ENCODE results near the gene DNAJB11. TPM values are rescaled to one million over a fixed set of nuclear protein-coding genes. Genes with fewer than 3 reads are reported as not detected.
"Not testable (repeated sequence)": the region's sequence is repeated elsewhere in the genome, so short reads cannot be mapped to it uniquely, and the experiment has no call there.

Gene DNAJB11
- total RNA-seq, 1 donor from 2014 or later: 43.8 TPM

- intact Hi-C loops (cut with DNase I): no loop called here
- H3K4me3 ChIP-seq: no peak overlapping the region
- H3K27me3 ChIP-seq: no peaks in the 10 kb centered on the region
- no peak for DNase-seq
- no peaks in the 10 kb centered on the region for H3K9me3 ChIP-seq
- no peak overlapping the region for H3K27ac ChIP-seq
- no peaks in the 10 kb centered on the region for H3K4me1 ChIP-seq
- no peaks in the 10 kb centered on the region for H3K36me3 ChIP-seq
- no peak for TF ChIP-seq CTCF (IDR thresholded peaks at IDR 0.05)
- ATAC-seq: no peak
Measured at GRCh38 chr3:186525369-186526255, 44.9 kb upstream of the DNAJB11 start.

- no peaks in the 10 kb centered on the region for H3K27me3 ChIP-seq
- no peak overlapping the region for H3K4me3 ChIP-seq
- DNase-seq: no peak
- intact Hi-C loops (cut with DNase I): no loop called here
- no peaks in the 10 kb centered on the region for H3K9me3 ChIP-seq
- H3K27ac ChIP-seq: no peak overlapping the region
- no peak for TF ChIP-seq CTCF (IDR thresholded peaks at IDR 0.05)
- ATAC-seq: no peak
- no peaks in the 10 kb centered on the region for H3K4me1 ChIP-seq
- H3K36me3 ChIP-seq: no peaks in the 10 kb centered on the region
Measured at GRCh38 chr3:186526256-186526606, 44.3 kb upstream of the DNAJB11 start.

DNA sequence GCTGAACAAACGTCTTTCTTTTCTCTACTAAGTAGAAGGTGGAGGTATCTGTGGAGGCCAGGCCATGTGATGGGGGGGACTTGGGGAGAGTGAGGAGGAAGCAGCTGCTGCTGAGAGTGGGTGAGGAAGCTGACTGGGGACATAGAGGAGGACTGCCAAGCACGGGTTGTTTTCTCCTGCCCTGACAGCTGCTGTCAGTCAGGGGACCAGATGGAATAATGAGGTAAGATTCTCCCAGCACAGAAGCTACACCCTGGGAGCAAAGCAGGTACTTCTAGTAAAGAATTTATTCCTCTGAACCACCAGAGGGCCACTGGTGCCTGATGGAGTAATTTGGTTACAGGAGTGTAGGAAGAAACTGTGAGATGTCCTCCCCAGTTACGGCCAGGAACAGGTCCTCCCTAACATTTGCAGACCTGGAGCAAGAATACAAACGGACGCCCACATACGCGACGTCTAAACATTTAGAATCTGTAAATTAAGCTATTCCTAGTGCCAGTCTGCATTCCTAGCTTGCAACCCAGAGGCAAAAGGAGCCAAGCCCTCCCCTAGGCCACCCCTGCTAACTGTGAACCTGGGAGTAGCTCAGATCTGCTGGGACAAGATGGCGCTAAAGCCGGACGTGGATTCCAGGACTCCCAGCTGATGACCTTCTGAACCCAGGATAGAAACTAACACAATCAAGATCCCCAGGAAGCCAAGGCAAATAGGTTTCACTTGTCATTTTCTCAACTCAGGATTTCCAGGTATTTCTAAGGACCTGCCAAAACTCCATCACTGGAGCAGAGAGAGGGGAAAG, 41.1 kb upstream of the DNAJB11 start:
- TF ChIP-seq CTCF (IDR thresholded peaks at IDR 0.05): no peak
- no peaks in the 10 kb centered on the region for H3K4me1 ChIP-seq
- no peaks in the 10 kb centered on the region for H3K9me3 ChIP-seq
- ATAC-seq: no peak
- no peak overlapping the region for H3K4me3 ChIP-seq
- H3K27me3 ChIP-seq: no peaks in the 10 kb centered on the region
- H3K36me3 ChIP-seq: no peaks in the 10 kb centered on the region
- H3K27ac ChIP-seq: no peak overlapping the region
- DNase-seq: no peak
- intact Hi-C loops (cut with DNase I): no loop called here

DNA sequence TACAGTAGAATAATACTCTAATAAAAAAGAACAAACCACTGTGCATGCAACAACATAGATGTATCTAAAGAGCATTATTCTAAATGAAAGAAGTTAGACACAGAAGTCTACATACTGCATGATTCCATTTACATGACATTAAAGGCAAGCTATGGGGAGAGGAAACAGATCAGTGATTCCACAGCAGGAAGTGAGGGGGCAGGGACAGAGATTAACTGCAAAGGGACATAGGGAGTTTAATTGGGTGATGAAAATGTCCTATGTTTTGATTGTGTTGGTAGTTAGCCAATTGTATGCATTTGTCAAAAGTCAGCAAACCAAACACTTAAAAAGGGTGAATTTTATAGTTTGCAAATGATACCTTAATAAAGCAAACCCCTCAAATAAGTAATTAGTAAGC, 40.1 kb upstream of the DNAJB11 start:
- no peaks in the 10 kb centered on the region for H3K4me1 ChIP-seq
- DNase-seq (no peak), ATAC-seq (no peak)
- no peaks in the 10 kb centered on the region for H3K9me3 ChIP-seq
- H3K36me3 ChIP-seq: no peaks in the 10 kb centered on the region
- TF ChIP-seq CTCF (IDR thresholded peaks at IDR 0.05): no peak
- no peaks in the 10 kb centered on the region for H3K27me3 ChIP-seq
- intact Hi-C loops (cut with DNase I): loop anchor here (10.0 kb wide), 2 partner anchors 266 to 546 kb away; no protein-coding TSS in a partner anchor
- H3K4me3 ChIP-seq: no peak overlapping the region
- no peak overlapping the region for H3K27ac ChIP-seq

- not testable (repeated sequence) for DNase-seq, H3K27ac ChIP-seq, ATAC-seq, H3K27me3 ChIP-seq, H3K36me3 ChIP-seq, H3K4me1 ChIP-seq, H3K9me3 ChIP-seq, H3K4me3 ChIP-seq
- intact Hi-C loops (cut with DNase I): loop anchor here (10.0 kb wide), 2 partner anchors 267 to 547 kb away; no protein-coding TSS in a partner anchor
Measured at GRCh38 chr3:186531694-186532093, 38.8 kb upstream of the DNAJB11 start.

DNA sequence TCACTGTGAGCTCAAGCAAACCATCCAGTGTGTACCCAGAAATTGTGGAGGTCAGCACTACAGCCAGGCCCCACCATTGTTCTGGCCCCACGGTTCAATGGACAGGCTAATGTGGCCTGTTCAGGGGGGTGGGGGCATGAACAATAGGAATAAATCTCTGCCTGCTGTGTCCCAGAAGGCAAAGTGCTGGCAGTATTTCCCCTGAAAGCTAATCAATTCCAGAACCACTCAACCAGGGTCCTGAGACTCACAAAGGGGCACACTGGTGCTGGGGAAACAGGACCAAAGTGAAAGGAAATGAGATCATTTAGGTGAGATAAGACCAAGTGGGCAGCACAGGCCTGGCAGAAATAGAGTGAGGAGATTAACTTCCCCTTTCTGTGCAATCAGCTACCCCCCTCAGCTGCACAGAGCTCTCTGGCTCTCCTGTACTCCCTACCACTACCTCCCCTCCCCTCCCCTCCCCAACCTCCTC, 37.9 kb upstream of the DNAJB11 start:
- no peak for DNase-seq
- intact Hi-C loops (cut with DNase I): loop anchor here (10.0 kb wide), 2 partner anchors 268 to 548 kb away; no protein-coding TSS in a partner anchor
- peak; percentile 60 for ATAC-seq
- no peaks in the 10 kb centered on the region for H3K4me1 ChIP-seq
- H3K36me3 ChIP-seq: no peaks in the 10 kb centered on the region
- H3K4me3 ChIP-seq: no peak overlapping the region
- no peaks in the 10 kb centered on the region for H3K27me3 ChIP-seq
- TF ChIP-seq CTCF (IDR thresholded peaks at IDR 0.05): no peak
- H3K9me3 ChIP-seq: no peaks in the 10 kb centered on the region
- H3K27ac ChIP-seq: no peak overlapping the region

Data from upper lobe of right lung (tissue), 1 donor.